NCI-H2171 (cell line): ENCODE results near the gene RAB30.

Source experiments
- DNase-seq: peaks from one replicate; lab custom pipeline; 2025; lab: John Stamatoyannopoulos, UW

The RAB30 gene

DNA sequence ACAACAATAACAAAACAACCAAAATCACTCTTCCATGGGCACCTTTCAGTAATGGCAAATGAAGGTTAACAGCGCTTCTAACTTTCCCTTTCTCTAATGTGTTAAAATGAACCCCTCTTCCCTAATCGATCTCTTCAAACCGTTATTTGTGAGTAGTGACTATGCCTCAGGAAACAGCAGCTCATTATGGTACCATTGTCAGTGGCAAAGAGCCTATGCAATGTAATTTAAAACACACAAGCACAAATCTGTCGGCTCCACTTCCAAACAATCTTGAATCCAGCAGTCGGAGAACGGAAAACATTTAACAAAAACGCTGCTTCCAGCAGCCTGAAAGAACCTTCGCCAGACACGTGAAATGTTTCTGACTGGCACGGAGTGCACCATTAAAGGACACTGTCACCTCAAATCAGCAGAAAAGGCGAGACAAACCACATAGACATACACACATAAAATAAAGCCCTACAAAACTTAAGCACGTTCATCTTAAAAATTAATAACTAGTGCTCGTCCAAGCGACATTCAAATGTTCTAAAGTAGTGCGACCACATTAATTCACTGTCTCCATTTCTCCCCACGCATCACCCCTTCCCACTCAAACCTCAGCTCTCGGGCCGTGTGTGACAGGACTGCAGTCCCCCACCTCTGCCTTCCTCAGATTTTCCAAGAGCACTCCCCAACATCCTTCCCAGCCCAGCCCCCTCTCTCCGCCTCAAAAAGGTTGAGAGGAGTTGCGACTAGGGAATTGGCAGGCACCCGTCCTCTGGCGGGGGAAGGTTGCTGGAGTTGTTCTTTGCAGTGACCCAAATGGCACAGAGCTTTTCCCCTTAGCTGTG is 748 bp downstream of the RAB30 start:
- DNase-seq: no peak

DNA sequence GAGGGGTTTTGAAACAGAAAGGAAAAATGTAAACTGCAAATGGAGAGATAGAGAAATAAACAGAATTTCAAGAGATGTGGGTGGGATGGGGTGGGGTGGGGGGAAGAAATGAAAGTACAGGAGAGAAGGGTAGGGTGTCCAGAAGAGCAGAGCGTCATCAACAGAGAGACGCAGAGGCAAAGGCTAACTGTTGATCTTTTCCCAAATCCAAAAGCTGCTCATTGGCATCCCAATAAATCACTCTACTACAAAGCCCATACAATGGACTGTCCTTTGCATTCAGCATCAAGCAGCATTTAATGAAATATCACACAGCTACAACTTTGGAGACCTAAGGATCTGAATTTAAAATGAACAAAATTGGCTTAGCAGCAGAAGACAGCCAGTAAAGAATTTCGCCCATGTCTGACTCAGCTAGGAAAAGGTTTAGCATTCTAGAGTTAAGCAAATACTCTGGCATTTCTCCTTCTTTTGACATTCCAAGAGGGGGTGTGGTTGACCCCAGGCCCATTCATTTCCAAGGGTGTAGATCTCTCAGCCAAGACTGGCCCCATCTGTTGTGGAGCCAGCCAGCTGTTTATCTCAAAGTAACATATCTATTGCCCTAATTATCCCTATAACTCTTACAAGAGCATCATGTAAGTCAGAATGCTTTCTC is 1.5 kb downstream of the RAB30 start:
- DNase-seq: no peak

DNA sequence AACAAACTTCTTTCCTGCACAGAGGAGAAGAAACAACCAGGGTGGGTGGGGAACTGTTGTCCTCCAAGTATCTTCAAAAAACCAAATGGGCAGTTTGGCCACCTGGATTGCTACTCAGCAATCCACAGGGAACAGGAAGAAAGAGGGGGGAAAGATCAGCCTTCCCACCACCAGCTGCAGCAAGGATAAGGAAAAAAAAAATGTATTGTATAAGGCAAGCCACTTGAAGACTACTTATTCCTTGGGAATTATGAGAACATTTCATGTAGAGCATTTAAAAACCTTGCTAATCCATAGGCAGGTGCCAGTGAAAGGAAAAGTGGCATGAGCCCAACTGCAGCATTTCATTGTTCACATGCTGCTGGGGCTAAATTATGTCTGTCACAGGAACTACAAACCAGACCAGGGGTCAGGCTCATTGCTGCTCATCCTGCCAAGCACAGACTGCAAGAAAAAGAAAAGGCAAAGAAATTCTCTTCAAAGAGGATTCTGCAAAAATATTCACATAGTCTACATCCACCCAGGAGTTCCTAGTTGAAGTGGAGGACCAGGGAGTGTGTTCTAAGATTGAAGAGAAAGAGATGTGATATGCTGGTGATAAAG is 2.2 kb downstream of the RAB30 start:
- no peak for DNase-seq

DNA sequence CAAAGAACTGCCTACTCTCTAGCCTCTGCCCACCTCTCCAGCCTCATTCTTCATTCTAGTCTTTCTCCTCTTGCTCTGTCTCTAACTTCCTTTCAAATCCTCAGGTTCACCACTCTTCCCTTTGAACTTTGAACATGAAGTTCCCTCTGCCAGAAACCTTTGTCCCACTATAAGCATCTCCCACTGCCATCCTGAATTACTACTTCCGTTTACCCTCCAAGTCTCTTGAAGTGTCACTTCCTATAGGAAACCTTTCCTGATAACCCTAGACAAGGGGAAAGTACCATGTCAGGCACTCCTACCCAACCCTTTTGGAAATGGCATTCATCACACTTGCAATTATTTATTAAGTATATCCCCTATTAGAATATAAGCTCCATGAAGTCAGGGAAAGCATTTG is 3.1 kb downstream of the RAB30 start:
- no peak for DNase-seq

DNA sequence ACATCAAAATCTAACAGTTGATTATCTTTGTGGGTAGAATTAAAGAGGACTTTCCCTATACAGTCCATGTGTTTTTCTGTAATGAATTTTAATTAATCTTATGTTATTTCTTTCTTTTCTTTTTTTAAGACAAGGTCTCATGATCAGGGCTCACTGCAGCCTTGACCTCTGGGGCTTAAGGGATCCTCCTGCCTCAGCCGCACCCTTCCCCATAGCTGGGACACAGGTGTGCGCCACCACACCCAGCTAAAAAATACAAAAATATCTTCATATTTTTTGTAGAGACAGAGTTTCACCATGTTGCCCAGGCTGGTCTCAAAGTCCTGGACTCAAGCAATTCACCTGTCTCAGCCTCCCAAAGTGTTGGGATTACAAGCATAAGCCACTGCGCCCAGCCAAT is 7.7 kb downstream of the RAB30 start:
- no peak for DNase-seq

DNA sequence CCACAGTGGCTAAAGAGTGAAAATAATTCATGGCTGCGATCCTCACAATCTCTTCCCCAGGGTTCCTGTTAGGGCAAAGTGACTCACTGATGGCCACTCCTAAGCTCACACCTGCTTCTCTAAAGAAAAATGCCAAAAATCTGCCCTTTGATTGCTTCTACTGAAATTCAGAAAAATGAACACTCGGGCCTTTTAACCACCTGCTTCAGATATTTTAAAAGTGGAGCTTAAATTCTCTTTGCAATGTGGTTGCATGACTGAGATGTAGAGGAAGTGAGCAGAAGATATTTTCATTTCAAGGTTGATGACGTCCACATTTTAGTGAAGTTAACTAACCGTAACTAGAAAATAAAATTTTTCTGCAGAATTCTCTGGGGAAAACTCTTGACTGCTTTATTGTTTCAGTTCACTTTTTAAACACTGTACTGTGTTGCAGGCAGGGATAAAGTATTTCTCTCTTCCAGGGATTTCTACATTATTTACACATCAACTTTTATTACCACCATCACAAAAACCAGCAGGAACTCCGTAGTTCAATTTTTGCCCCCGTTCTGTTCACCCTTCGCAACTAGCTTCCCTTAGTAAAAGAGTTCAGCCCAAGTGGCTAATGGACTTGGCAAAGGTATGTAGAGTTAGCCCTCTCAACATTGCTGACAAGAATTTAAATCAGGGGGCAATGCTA is 8.5 kb downstream of the RAB30 start:
- no peak for DNase-seq

DNA sequence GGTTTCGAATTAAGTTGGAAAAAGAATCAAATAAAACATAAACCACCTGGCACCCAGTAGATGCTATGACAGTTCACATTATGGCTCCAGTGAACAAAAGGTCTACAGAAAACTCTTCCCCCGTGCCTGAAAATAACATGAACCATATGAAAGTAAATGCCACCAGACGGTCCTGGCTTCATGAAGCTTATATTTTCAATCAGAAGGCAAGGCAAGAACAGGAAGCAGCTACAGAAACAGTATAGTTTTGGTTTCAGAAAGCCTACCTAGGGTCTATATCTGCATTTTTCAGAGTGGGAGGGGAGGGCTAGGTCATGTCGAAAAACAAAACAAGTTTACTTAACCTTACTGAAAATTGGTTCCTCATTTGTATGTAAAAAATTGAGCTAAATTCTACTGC is 9.8 kb downstream of the RAB30 start:
- DNase-seq: no peak

DNA sequence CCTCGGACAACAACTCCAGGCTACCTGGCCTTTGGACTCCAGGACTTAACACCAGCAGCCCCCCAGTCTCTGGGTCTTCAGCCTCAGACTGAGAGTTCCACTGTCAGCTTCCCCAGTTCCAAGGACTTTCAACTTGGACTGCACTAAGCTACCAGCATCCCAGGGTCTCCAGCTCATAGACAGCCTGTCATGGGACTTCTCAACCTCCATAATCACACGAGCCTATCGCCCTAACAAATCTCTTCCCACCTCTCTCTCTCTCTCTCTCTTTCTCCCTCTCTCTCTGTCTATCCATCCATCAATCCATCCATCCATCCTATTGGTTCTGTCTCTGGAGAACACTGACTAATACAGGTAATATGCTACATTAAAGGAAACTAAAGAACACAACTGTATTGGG is 10.7 kb downstream of the RAB30 start:
- no peak for DNase-seq

DNA sequence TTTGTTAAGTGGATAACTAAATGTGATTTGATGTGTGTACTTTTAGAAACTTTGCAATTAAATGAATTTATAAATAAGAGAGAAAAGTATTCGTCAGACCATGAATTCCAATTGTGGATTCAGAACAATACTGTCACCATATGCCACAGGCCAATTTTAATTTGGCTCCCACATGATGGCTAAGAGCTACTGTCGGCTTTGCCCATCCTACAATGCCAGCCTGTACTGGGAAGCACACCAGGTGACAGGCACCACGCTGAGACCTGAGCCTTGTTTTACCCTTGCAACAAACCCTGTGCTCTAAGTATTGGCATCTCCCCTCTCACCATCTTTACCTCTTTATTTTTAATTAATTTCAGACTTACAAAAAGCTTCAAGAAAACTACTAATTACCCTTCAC is 14.0 kb downstream of the RAB30 start:
- no peak for DNase-seq

DNA sequence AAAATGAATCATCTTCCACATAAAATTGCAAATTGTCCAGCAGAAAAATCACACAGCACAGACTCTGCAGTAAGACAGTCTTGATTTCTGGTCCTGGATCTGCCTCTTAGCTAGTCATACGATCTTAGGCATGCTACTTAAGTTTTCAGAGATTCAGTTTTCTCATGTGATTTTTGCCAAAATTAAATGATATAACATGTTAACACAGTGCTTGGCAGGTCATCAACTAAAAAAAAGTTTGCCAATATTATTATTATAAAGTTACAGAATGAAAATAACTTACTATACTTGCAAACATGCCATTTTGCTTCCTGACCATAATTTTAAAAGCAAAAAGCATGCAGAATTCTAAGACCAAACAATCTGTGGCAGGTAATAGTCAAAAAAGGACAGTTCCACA is 15.1 kb downstream of the RAB30 start:
- DNase-seq: no peak

DNA sequence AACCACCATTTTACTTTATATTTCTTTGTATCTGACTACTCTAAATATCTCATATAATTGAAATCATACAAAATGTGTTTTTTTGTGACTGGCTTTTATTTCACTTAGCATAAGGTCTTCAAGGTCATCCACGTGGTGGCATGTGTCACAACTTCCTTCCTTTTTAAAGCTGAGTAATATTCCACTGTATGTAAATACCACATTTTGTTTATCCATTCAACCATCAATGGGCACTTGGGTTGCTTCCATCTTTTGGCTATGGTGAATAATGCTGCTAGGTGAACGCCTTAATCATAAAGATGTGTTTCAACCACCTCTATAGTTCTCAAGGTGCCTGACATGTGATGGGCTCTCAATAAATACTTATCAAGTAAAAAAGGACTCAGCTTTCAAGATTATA is 15.5 kb downstream of the RAB30 start:
- no peak for DNase-seq

DNA sequence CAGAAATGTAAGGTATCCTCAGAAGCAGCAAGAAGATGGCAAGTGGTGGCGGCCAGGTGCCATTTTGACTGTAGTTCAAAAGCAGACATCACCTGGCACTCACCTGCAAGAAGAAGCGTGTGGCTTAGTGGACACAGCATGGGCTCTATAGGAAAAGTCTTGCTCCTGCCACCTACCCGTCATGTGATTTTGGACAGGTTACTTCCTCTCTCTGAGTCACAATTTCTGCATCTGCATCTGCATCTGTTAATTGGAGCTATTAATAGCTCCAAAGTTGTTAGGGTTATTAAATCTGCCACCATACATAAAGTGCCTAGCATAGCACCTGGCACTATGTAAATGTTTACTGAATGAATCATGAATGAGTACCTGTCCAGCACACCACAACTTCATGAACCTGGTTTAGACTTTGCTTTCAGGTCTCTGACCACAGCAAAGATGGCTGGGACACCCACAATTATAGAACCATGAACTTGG is 16.8 kb downstream of the RAB30 start:
- no peak for DNase-seq

DNA sequence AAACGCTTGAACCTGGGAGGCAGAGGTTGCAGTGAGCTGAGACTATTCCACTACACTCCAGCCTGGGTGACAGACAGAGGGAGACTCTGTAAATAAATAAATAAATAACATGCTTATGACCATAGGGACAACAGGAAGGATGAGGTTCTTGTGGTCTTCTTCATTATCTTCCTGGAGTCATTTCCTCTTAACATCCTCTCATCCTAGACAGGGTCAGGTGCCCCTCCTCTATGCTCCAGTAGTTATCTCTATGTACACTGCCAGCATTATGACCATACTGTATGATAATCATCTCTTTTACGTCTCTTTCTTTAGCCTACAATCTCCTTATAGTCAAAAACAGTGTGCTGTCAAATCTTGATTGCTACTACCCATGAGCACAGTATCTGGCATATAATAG is 17.7 kb downstream of the RAB30 start:
- DNase-seq: no peak

DNA sequence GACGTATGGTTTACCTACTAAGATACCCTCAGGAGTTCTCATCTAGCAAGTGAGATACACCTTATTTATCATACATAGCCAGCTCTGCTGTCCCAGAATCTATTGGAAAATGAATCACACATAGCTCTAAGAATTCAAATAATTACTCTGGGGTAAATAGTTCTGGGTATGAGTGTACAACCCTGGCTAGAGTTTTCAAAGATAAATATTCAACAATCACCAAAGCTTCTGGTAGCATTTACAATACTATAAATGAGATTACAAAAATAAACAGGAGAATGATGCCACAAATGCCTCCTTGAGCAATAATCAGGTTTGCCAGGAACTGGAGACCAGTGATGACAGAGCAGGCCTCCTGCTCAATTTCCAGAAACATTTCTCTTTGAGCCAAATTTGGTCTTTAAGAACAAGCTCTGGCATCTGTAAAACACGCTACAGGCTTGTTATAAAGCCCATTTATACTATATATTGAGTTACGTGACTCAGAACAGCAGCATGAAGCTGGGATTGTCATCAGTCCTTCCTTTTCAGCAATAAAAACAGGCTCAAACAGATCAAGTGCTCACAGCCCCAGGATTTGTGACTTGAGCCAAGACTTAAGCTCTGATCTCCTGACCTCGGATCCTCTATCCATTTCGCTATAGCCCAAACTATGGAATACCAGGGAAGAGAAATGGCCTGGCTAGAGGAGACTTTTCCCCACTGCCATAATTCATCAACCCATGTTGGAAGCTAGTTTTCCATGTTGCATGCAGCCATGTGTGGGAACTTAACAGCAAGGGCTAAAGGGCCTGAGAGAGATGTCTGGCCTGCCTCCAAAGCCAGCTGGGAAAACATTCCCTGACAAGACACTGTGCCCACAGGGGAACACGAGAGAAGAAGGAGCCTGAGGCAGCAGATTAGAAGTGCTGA is 19.7 kb downstream of the RAB30 start:
- no peak for DNase-seq

DNA sequence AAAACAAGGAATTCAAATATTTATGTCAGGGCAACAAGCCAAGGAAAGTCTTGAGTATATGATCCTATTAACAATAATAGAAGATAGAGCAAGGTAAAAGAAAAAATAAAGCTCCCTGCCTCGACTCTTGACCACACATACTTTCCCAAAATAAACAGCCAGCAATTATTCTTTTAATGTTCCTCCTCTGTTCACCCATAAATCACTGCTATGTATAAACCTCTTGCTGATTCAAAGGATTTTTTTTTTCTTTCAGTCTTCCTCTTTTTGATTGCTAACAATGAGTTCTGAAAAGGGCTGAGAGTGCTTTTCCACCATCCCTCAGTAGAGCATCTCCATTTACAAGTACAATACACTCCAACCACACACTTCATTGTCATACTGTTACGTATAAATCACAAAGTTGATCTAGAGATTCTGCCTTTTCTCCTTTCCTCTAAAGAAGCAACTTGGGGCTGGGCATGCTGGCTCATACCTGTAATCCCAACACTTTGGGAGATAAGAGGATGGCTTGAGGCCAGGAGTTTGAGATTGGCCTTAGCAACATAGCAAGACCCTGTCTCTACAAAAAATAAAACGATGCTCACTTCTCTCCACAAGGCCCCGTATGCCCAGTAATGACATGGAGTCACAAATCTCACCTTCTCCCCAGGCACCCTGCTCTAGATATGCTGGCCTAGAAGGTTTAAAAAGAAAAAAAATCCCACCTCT is 24.0 kb downstream of the RAB30 start:
- DNase-seq: no peak

DNA sequence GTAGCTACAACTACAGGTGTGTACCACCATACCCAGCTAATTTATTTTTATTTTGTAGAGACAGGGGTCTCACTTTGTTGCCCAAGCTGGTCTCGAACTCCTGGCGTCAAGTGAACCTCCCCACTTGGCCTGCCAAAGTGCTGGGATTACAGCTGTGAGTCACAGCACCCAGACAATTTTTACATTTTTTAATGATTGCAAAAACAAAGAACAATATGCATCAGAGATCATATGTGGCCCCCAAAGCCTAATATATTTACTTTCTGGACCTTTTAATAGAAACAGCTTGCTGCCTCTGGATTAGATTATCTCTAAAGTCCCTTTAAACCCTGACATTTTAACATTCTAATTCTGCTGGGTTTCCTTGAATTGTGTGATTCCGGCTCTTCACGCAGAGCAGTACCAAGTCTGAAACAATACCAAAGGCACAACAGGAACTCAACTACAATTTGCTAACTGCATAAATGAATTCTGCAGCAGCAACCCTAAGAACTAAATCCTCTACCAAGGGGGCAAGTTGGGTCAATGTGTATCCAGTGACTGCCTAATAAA is 25.0 kb downstream of the RAB30 start:
- DNase-seq: no peak

DNA sequence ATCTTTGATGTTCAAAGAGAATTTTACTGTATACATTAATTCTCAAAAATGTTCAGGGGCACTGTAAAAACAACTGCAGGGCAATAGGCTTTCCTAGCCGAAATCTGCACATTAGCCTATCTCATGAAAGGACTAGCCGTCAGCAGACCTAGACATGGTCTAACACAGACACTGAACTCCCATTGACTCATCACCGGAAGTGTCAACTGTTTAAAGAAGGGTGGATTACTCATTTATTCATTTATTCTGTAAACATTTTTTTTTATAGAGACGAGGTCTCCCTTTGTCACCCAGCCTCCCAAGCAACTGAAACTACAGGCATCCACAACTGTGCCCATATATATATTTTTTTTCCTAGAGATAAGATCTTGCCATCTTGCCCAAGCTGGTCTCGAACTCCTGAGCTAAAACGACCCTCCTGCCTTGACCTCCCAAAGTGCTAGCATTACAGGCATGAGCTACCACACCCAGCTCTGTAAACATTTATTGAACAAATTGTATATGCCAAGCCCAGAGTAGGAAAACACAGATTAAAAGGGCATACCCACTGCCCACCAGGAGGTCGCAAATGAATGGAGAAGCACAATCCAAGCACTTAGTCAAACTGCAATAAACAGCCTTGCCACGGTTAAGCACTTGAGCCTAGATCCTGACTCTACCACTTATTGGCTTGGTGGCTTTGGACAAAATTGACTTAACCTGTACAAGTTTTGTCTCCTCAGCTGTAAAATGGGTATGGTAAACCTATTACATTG is 26.6 kb downstream of the RAB30 start:
- DNase-seq: no peak

DNA sequence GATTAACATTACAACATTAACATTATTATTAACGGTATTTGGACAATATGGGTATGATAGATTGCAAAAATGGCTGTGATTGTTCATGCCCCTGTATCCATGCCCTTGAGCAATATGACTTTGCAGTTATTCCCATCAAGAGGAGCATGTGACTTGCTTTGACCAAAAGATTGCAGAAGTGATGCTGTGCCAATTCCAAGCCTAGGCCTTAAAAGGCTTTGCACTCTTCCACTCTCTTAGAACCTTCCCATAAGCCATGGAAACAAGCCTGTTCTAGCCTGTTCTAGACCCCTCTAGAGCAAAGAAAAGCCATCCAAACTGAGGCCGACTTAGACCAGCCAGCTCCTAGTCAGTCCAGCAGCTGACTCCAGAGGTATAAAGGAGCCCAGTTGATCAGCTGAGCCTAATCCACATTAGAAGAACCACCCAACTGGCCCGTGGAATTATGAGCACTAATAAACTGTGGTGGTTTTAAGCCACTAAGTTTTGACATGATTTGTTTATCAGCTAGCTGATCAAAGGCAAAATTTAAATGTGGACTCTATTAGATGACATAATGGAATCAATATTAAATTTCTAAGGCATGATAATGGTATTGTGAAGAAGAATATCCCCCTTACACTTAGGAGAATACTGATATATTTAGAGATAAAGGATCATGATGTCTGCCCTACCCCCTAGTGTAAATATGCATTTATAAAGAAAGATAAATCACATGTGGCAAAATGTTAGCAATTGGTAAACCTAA is 28.6 kb downstream of the RAB30 start:
- no peak for DNase-seq

DNA sequence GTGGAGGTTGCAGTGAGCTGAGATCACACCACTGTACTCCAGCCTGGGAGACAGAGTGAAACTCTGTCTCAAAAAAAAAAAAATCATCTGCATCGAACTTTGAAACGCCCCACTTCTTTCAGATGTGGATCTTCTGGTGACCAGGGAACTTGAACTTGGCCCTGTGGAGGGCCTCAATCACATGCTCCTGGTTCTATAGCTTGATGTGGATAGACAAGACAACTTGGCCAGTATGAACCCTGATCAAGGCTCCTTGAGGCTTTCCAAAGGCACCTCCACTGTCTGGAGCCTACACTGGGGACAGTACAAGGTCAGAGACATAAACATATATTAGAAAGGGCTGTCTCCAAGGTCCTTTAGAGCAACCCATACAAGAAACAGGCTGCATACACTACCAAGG is 30.6 kb downstream of the RAB30 start:
- DNase-seq: no peak
